HFFc6 (cell line): ENCODE data around the gene SPRR1B. TPM values are rescaled to one million over a fixed set of nuclear protein-coding genes. Genes with fewer than 3 reads are reported as not detected.

Source experiments
- DNase-seq: peaks from one replicate; pipeline ENCODE4 v3.0.0-alpha.2; 2018
- H3K27ac Mint-ChIP-seq: 2 replicates; pipeline ENCODE4 v1.8.0; 2020; ENCODE audit warnings: mild to moderate bottlenecking, mixed read lengths
- H3K27me3 Mint-ChIP-seq: 2 replicates; pipeline ENCODE4 v1.8.0; 2021; ENCODE audit warnings: mild to moderate bottlenecking, moderate library complexity, mixed read lengths; ENCODE audit not compliant: insufficient read depth
- H3K36me3 Mint-ChIP-seq: 2 replicates; pipeline ENCODE4 v1.8.0; 2021; ENCODE audit warnings: low read depth, mixed read lengths
- H3K4me1 Mint-ChIP-seq: 2 replicates; pipeline ENCODE4 v1.8.0; 2020; ENCODE audit warnings: low read depth, mixed read lengths
- H3K4me3 Mint-ChIP-seq: 2 replicates; pipeline ENCODE4 v1.8.0; 2020; ENCODE audit warnings: mild to moderate bottlenecking, moderate library complexity, mixed read lengths
- H3K9me3 Mint-ChIP-seq: 2 replicates; pipeline ENCODE4 v1.8.0; 2020; ENCODE audit warnings: mild to moderate bottlenecking, mixed read lengths
- long read RNA-seq: library from polyadenylated mRNA; unstranded; transcript quantifications from one replicate; pipeline ENCODE4 v2.0.0, GENCODE V29; 2019
- total RNA-seq, 6 experiments: library from RNA; stranded (reverse); fragmentation: NEBNext Ultra II Directional; extraction: Animal tissue kit (Norgen Biotek cat#: 25700); gene quantifications; 2 replicates in 1 of 6; 3 replicates in 5 of 6; pipeline ENCODE4 v1.2.3, GENCODE V29; 2021
- TF ChIP-seq, protein P1 (sequence below): fragments of 200-600 bp; sonication (generic); IDR thresholded peaks from 2 replicates; pipeline ENCODE4 v1.5.0; 2021; ENCODE audit warnings: antibody characterized with exemption, mild to moderate bottlenecking

The SPRR1B gene
- total RNA-seq = not detected
- long read RNA-seq = 0 reads

- no peaks in the 10 kb centered on the region; the same call in 1 of the 2 replicates for H3K27me3 Mint-ChIP-seq
- H3K9me3 Mint-ChIP-seq = peaks cover 17% of the 10 kb centered on the region; the same call in 1 of the 2 replicates
- no peak within 1 kb of the TSS for H3K4me3 Mint-ChIP-seq
- no peaks in the 10 kb centered on the region; the same call in 1 of the 2 replicates for H3K4me1 Mint-ChIP-seq
- DNase-seq = no peak
- H3K27ac Mint-ChIP-seq = no peak within 1 kb of the TSS
- H3K36me3 Mint-ChIP-seq = no peaks in the 10 kb centered on the region
- TF ChIP-seq, protein P1, sequence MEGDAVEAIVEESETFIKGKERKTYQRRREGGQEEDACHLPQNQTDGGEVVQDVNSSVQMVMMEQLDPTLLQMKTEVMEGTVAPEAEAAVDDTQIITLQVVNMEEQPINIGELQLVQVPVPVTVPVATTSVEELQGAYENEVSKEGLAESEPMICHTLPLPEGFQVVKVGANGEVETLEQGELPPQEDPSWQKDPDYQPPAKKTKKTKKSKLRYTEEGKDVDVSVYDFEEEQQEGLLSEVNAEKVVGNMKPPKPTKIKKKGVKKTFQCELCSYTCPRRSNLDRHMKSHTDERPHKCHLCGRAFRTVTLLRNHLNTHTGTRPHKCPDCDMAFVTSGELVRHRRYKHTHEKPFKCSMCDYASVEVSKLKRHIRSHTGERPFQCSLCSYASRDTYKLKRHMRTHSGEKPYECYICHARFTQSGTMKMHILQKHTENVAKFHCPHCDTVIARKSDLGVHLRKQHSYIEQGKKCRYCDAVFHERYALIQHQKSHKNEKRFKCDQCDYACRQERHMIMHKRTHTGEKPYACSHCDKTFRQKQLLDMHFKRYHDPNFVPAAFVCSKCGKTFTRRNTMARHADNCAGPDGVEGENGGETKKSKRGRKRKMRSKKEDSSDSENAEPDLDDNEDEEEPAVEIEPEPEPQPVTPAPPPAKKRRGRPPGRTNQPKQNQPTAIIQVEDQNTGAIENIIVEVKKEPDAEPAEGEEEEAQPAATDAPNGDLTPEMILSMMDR = no peak
These were observed at the start of gene SPRR1B for GRCh38 chr1:153030895-153031294. Gene SPRR1B (plus strand): TSS chr1:153031203. CDS start chr1:153032346, 1,143 bp downstream.

GRCh38 chr1:152982076-152982475 is 48.9 kb upstream of the SPRR1B start:
- DNase-seq = no peak
- H3K4me1 Mint-ChIP-seq = no peaks in the 10 kb centered on the region
- no peak overlapping the region for H3K27ac Mint-ChIP-seq
- peaks cover 16% of the 10 kb centered on the region; the same call in 1 of the 2 replicates for H3K9me3 Mint-ChIP-seq
- peaks cover 6% of the 10 kb centered on the region for H3K27me3 Mint-ChIP-seq
- H3K36me3 Mint-ChIP-seq = no peaks in the 10 kb centered on the region
- TF ChIP-seq, protein P1 = no peak
- no peak overlapping the region for H3K4me3 Mint-ChIP-seq

DNA sequence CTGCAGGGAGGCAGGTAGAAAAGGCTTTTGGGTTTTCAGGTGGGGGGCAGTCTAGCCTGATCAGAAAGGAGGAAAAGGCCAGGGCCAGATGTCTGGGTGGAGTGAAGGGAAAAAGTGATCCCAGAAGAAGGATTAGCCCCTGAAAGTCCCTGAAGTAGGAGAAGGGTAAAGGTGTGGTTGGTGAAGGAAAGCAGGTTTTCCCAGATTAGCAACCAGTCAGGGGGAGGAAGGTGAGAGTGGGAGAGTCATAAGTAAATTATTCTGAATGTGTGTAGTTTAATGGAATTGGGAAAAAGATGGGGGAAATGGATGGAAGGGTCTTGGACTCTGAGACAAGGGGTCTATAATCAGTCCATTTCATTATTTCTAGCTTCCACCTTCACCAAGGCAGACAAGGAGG is 47.8 kb upstream of the SPRR1B start:
- peaks cover 6% of the 10 kb centered on the region for H3K27me3 Mint-ChIP-seq
- H3K4me3 Mint-ChIP-seq = no peak overlapping the region
- TF ChIP-seq, protein P1 = no peak
- no peaks in the 10 kb centered on the region for H3K36me3 Mint-ChIP-seq
- H3K9me3 Mint-ChIP-seq = peaks cover 16% of the 10 kb centered on the region; the same call in 1 of the 2 replicates
- no peak for DNase-seq
- H3K4me1 Mint-ChIP-seq = no peaks in the 10 kb centered on the region
- no peak overlapping the region for H3K27ac Mint-ChIP-seq

GRCh38 chr1:152983743-152984142 is 47.3 kb upstream of the SPRR1B start, which contains the start of gene SPRR1A:
Gene SPRR1A (plus strand): TSS chr1:152984081. CDS start chr1:152985231, 1,150 bp downstream.
- Mint-ChIP-seq H3K27me3 (peaks cover 6% of the 10 kb centered on the region), H3K4me1 (no peaks in the 10 kb centered on the region), H3K9me3 (peaks cover 16% of the 10 kb centered on the region; the same call in 1 of the 2 replicates), H3K36me3 (no peaks in the 10 kb centered on the region), H3K4me3 (no peak within 1 kb of the TSS), H3K27ac (no peak within 1 kb of the TSS)
- no peak for DNase-seq
- TF ChIP-seq, protein P1 = no peak

DNA sequence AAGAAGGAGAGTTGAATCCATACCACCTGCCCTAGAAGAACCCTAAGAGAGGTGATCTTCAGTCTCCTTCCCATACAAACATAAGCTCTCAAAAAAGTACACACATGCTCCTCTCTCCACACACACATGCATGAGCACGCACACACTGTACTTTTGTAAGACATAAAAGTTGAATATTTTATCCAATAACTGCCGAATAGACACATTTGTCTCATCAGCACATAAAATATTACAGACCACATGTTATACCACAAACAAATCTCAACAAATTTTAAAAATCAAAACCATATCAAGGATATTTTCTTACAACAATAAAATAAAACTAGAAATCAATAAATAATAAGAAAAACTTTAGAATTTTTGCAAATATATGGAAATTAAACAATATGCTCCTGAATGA is 44.4 kb upstream of the SPRR1B start:
- Mint-ChIP-seq H3K27me3 (peaks cover 6% of the 10 kb centered on the region), H3K9me3 (peaks cover 22% of the 10 kb centered on the region; the same call in 1 of the 2 replicates), H3K4me3 (no peak overlapping the region), H3K36me3 (no peaks in the 10 kb centered on the region), H3K27ac (no peak overlapping the region), H3K4me1 (no peaks in the 10 kb centered on the region)
- TF ChIP-seq, protein P1 = no peak
- DNase-seq = no peak
